AG04450 (cell line): ENCODE measurements around the gene SH3GLB1. TPM values are rescaled to one million over a fixed set of nuclear protein-coding genes. Genes with fewer than 3 reads are reported as not detected.

ENCODE experiments used
- CTCF ChIA-PET: fragments of 300-600, 350-600 bp; formaldehyde crosslinking; extraction: SDS; loops from one replicate; lab custom pipeline; 2022; ENCODE audit warnings: antibody characterized with exemption, inconsistent platforms; lab: Charles Lee
- POLR2A ChIA-PET: fragments of 350-600 bp; formaldehyde crosslinking; extraction: SDS; loops from one replicate; lab custom pipeline; 2021; ENCODE audit warnings: antibody characterized with exemption, inconsistent platforms; lab: Yijun Ruan, JAX
- DNase-seq: peaks from one replicate; pipeline ENCODE4 v3.0.0-alpha.2; 2011; ENCODE audit warnings: low read depth, low spot score
- H3K27ac ChIP-seq: one replicate; pipeline ENCODE4 v1.5.1; 2012; ENCODE audit warnings: low read depth, low read length, control low read depth
- H3K27me3 ChIP-seq: one replicate; pipeline ENCODE4 v1.6.0; 2012; ENCODE audit warnings: low read length; ENCODE audit not compliant: control insufficient read depth, insufficient read depth
- H3K4me3 ChIP-seq: 2 replicates; pipeline ENCODE4 v1.5.1; 2011; ENCODE audit warnings: mild to moderate bottlenecking, low read depth, low read length, control low read depth
- H3K9me3 ChIP-seq: 2 replicates; pipeline ENCODE4 v1.5.1; 2012; ENCODE audit warnings: low read length; ENCODE audit not compliant: control insufficient read depth, insufficient read depth
- CTCF ChIP-seq: IDR thresholded peaks from 2 replicates; pipeline ENCODE4 v1.5.1; 2011; ENCODE audit warnings: low read depth, low read length, control low read depth, inconsistent platforms
- polyA plus RNA-seq: library from polyadenylated mRNA; depleted of rRNA; stranded (reverse); fragments of >200 nt; gene quantifications from 2 replicates; pipeline ENCODE4 v1.2.3, GENCODE V29; 2011

The SH3GLB1 gene
- polyA plus RNA-seq, 1 experiment = 75.9 TPM

- Histone ChIP-seq H3K27me3 (peaks cover 2% of the 10 kb centered on the region), H3K4me3 (no peak overlapping the region), H3K27ac (no peak overlapping the region), H3K9me3 (no peaks in the 10 kb centered on the region)
- no peak for DNase-seq
- CTCF ChIA-PET = no interaction called here
- POLR2A ChIA-PET = no interaction called here
- TF ChIP-seq CTCF = no peak
Observed at GRCh38 chr1:86764523-86764922, 60.1 kb downstream of the SH3GLB1 start.

GRCh38 chr1:86765073-86765472 lies 60.7 kb downstream of the SH3GLB1 start:
- Histone ChIP-seq H3K27ac (no peak overlapping the region), H3K27me3 (peaks cover 2% of the 10 kb centered on the region), H3K4me3 (no peak overlapping the region), H3K9me3 (no peaks in the 10 kb centered on the region)
- TF ChIP-seq CTCF = no peak
- POLR2A ChIA-PET = no interaction called here
- CTCF ChIA-PET = no interaction called here
- no peak for DNase-seq

GRCh38 chr1:86765674-86766073 lies 61.3 kb downstream of the SH3GLB1 start:
- H3K27ac ChIP-seq = no peak overlapping the region
- POLR2A ChIA-PET = no interaction called here
- CTCF ChIA-PET = no interaction called here
- no peak for TF ChIP-seq CTCF
- H3K9me3 ChIP-seq = no peaks in the 10 kb centered on the region
- H3K27me3 ChIP-seq = peaks cover 2% of the 10 kb centered on the region
- H3K4me3 ChIP-seq = no peak overlapping the region
- no peak for DNase-seq

- Histone ChIP-seq H3K9me3 (no peaks in the 10 kb centered on the region), H3K27me3 (no peaks in the 10 kb centered on the region), H3K27ac (no peak overlapping the region), H3K4me3 (no peak overlapping the region)
- DNase-seq = no peak
- no peak for TF ChIP-seq CTCF
- ChIA-PET CTCF (interaction anchor here (1.0 kb wide), 1 partner anchor 315 kb away, joined by 3 read pairs; no protein-coding TSS in a partner anchor), POLR2A (no interaction called here)
Observed at GRCh38 chr1:86768554-86768953, 64.2 kb downstream of the SH3GLB1 start.

GRCh38 chr1:86769065-86769464 lies 64.7 kb downstream of the SH3GLB1 start:
- no peaks in the 10 kb centered on the region for H3K9me3 ChIP-seq
- ChIA-PET POLR2A (no interaction called here), CTCF (interaction anchor here (1.0 kb wide), 1 partner anchor 315 kb away, joined by 3 read pairs; no protein-coding TSS in a partner anchor)
- no peaks in the 10 kb centered on the region for H3K27me3 ChIP-seq
- TF ChIP-seq CTCF = no peak
- DNase-seq = no peak
- no peak overlapping the region for H3K4me3 ChIP-seq
- H3K27ac ChIP-seq = no peak overlapping the region
